ENCODE measurements around the gene CLCN5.

Gene CLCN5

GRCh38 chrX:49947781-49948180, 25.4 kb downstream of the CLCN5 start:
- CTCF ChIA-PET, result interaction anchor here (0.7 kb wide), 1 partner anchor 60 kb away, joined by 4 read pairs; no protein-coding TSS in a partner anchor
- POLR2A ChIA-PET, result no interaction called here

More at GRCh38 chrX:49947781-49948180, 25.4 kb downstream of the CLCN5 start:
- H3K9me3 ChIP-seq (ENCODE audit: control insufficient read depth, insufficient read depth, low read depth, low read length), result no peaks in the 10 kb centered on the region
- peaks cover 6% of the 10 kb centered on the region; the same call in 1 of the 2 replicates for H3K4me1 ChIP-seq (ENCODE audit: control insufficient read depth, insufficient read depth, low read length)
- no peaks in the 10 kb centered on the region; a peak in 1 of 3 replicates for H3K36me3 ChIP-seq (ENCODE audit: control insufficient read depth in 2 of 2, insufficient read depth in 1 of 2, low read length in 2 of 2)
- TF ChIP-seq ZNF561 (tag by site-specific recombination; IDR thresholded peaks at IDR 0.05; ENCODE audit: borderline replicate concordance), result no peak
- TF ChIP-seq KLF1 (tag by site-specific recombination; IDR thresholded peaks at IDR 0.05), result no peak
- no peak for TF ChIP-seq ZNF292 (tag by site-specific recombination; IDR thresholded peaks at IDR 0.05; ENCODE audit: borderline replicate concordance, low read depth)
- no peak for TF ChIP-seq ZNF658 (tag by site-specific recombination; IDR thresholded peaks at IDR 0.05)
- no peak for TF ChIP-seq ZNF133 (tag by site-specific recombination; IDR thresholded peaks at IDR 0.05)
- no peak for TF ChIP-seq ZNF324 (tag by site-specific recombination; IDR thresholded peaks at IDR 0.05)
- TF ChIP-seq ZNF670 (tag by site-specific recombination; IDR thresholded peaks at IDR 0.05; ENCODE audit: low read depth), result no peak
- TF ChIP-seq ZNF701 (tag by site-specific recombination; IDR thresholded peaks at IDR 0.05), result no peak
- TF ChIP-seq ZNF433 (tag by site-specific recombination; IDR thresholded peaks at IDR 0.05; ENCODE audit: low read depth), result no peak
- TF ChIP-seq ZBTB44 (tag by site-specific recombination; IDR thresholded peaks at IDR 0.05), result no peak
- no peak for TF ChIP-seq ZSCAN30 (tag by site-specific recombination; IDR thresholded peaks at IDR 0.05)
- TF ChIP-seq, protein P1, sequence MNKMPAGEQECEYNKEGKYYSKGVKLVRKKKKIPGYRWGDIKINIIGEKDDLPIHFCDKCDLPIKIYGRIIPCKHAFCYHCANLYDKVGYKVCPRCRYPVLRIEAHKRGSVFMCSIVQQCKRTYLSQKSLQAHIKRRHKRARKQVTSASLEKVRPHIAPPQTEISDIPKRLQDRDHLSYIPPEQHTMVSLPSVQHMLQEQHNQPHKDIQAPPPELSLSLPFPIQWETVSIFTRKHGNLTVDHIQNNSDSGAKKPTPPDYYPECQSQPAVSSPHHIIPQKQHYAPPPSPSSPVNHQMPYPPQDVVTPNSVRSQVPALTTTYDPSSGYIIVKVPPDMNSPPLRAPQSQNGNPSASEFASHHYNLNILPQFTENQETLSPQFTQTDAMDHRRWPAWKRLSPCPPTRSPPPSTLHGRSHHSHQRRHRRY (tag by site-specific recombination; IDR thresholded peaks at IDR 0.05), result no peak
- TF ChIP-seq ZBTB21 (tag by site-specific recombination; IDR thresholded peaks at IDR 0.05), result no peak
- no peak for TF ChIP-seq GLIS1 (tag by site-specific recombination; IDR thresholded peaks at IDR 0.05)
- TF ChIP-seq ZNF629 (tag by site-specific recombination; IDR thresholded peaks at IDR 0.05), result no peak
- no peak for TF ChIP-seq ZNF26 (tag by site-specific recombination; IDR thresholded peaks at IDR 0.05)
- TF ChIP-seq ZNF548 (tag by site-specific recombination; IDR thresholded peaks at IDR 0.05), result no peak
- TF ChIP-seq PRDM2 (tag by site-specific recombination; IDR thresholded peaks at IDR 0.05; ENCODE audit: borderline replicate concordance), result no peak
- no peak for TF ChIP-seq ZNF423 (tag by site-specific recombination; IDR thresholded peaks at IDR 0.05)
- H3K27ac ChIP-seq (ENCODE audit: extremely low read depth, low read depth, low read length), result no peak overlapping the region
- no peak overlapping the region for H3K4me3 ChIP-seq (ENCODE audit: low read depth, low read length)
